IPS-15b (cell line): ENCODE measurements around the gene TSPYL1.

Source experiments
- H3K27me3 ChIP-seq: one replicate; pipeline ENCODE4 v1.6.1; 2013; ENCODE audit warnings: low read length; ENCODE audit not compliant: control insufficient read depth, insufficient read depth
- H3K36me3 ChIP-seq: one replicate; pipeline ENCODE4 v1.6.1; 2013; ENCODE audit warnings: low read length; ENCODE audit not compliant: control insufficient read depth, insufficient read depth
- H3K4me1 ChIP-seq: one replicate; pipeline ENCODE4 v1.6.1; 2013; ENCODE audit warnings: mild to moderate bottlenecking, low read length; ENCODE audit not compliant: control insufficient read depth, insufficient read depth
- H3K4me3 ChIP-seq: one replicate; pipeline ENCODE4 v1.5.1; 2013; ENCODE audit warnings: low read depth, low read length
- H3K9ac ChIP-seq: one replicate; pipeline ENCODE4 v1.6.1; 2013; ENCODE audit warnings: low read depth, mild to moderate bottlenecking, low read length
- H3K9me3 ChIP-seq: one replicate; pipeline ENCODE4 v1.6.1; 2013; ENCODE audit warnings: mild to moderate bottlenecking, low read length; ENCODE audit not compliant: control insufficient read depth, insufficient read depth

TSPYL1 gene

GRCh38 chr6:116234689-116235088 is 45.0 kb downstream of the TSPYL1 start:
- H3K9me3 ChIP-seq, result no peaks in the 10 kb centered on the region
- H3K9ac ChIP-seq, result no peak overlapping the region
- H3K27me3 ChIP-seq, result no peaks in the 10 kb centered on the region
- no peaks in the 10 kb centered on the region for H3K4me1 ChIP-seq
- no peaks in the 10 kb centered on the region for H3K36me3 ChIP-seq
- no peak overlapping the region for H3K4me3 ChIP-seq

GRCh38 chr6:116229287-116229913 is 50.3 kb downstream of the TSPYL1 start:
- H3K4me1 ChIP-seq, result no peaks in the 10 kb centered on the region
- H3K36me3 ChIP-seq, result no peaks in the 10 kb centered on the region
- H3K27me3 ChIP-seq, result no peaks in the 10 kb centered on the region
- H3K9me3 ChIP-seq, result no peaks in the 10 kb centered on the region
- peak overlapping the region; percentile 54 for H3K4me3 ChIP-seq
- H3K9ac ChIP-seq, result no peak overlapping the region
